ENCODE data around the gene GRIFIN. TPM values are rescaled to one million over a fixed set of nuclear protein-coding genes. Genes with fewer than 3 reads are reported as not detected.

GRIFIN gene
- total and polyA plus RNA-seq, 2 donors (not counting 1 experiment from before 2014, with no cell fraction given): not detected

GRCh38 chr7:2481195-2481594 lies 5.0 kb upstream of the GRIFIN start:
- Histone ChIP-seq H3K4me2 (ENCODE audit: extremely low read depth, insufficient read depth, low read length) (no peak overlapping the region), H3K9ac (ENCODE audit: insufficient read depth, low read length) (no peak overlapping the region), H3K79me2 (ENCODE audit: control insufficient read depth, insufficient read depth, low read length) (no peaks in the 10 kb centered on the region), H3K27me3 (ENCODE audit: control insufficient read depth, insufficient read depth, low read length) (peaks cover 6% of the 10 kb centered on the region), H4K20me1 (ENCODE audit: control insufficient read depth, extremely low read depth, insufficient read depth, low read length) (no peaks in the 10 kb centered on the region), H3K9me3 (ENCODE audit: control insufficient read depth, insufficient read depth, low read depth, low read length) (no peaks in the 10 kb centered on the region), H2AFZ (ENCODE audit: low read length) (no peak overlapping the region), H3K27ac (ENCODE audit: insufficient read depth, low read length) (no peak overlapping the region), H3K4me3 (replicated peaks in 1 of 4; ENCODE audit: control extremely low read depth in 1 of 4, insufficient read depth in 1 of 4, low read depth in 3 of 4, low read length in 4 of 4) (no peak overlapping the region), H3K36me3 (ENCODE audit: control insufficient read depth, insufficient read depth, low read length) (no peaks in the 10 kb centered on the region), H3K4me1 (ENCODE audit: control insufficient read depth, extremely low read depth, insufficient read depth, low read length) (peaks cover 10% of the 10 kb centered on the region)
- DNase-seq (ENCODE audit: low read depth in 2 of 2): no peak
- TF ChIP-seq CTCF (conservative IDR thresholded peaks at IDR 0.05 in 1 of 2, IDR thresholded peaks at IDR 0.05 in 1 of 2; ENCODE audit: low read depth in 1 of 2, low read length in 2 of 2) (no peak), EZH2 (IDR thresholded peaks at IDR 0.05; ENCODE audit: low read length, missing control alignments) (no peak)

- Histone ChIP-seq H3K79me2 (ENCODE audit: control insufficient read depth, insufficient read depth, low read length) (no peaks in the 10 kb centered on the region), H2AFZ (ENCODE audit: low read length) (no peak overlapping the region), H3K9ac (ENCODE audit: insufficient read depth, low read length) (no peak overlapping the region), H3K4me2 (ENCODE audit: extremely low read depth, insufficient read depth, low read length) (no peak overlapping the region), H3K4me3 (replicated peaks in 1 of 4; ENCODE audit: control extremely low read depth in 1 of 4, insufficient read depth in 1 of 4, low read depth in 3 of 4, low read length in 4 of 4) (no peak overlapping the region), H3K27me3 (ENCODE audit: control insufficient read depth, insufficient read depth, low read length) (peaks cover 6% of the 10 kb centered on the region), H3K4me1 (ENCODE audit: control insufficient read depth, extremely low read depth, insufficient read depth, low read length) (peaks cover 10% of the 10 kb centered on the region), H4K20me1 (ENCODE audit: control insufficient read depth, extremely low read depth, insufficient read depth, low read length) (no peaks in the 10 kb centered on the region), H3K9me3 (ENCODE audit: control insufficient read depth, insufficient read depth, low read depth, low read length) (no peaks in the 10 kb centered on the region), H3K27ac (ENCODE audit: insufficient read depth, low read length) (no peak overlapping the region), H3K36me3 (ENCODE audit: control insufficient read depth, insufficient read depth, low read length) (no peaks in the 10 kb centered on the region)
- no peak for DNase-seq (ENCODE audit: low read depth in 2 of 2)
- TF ChIP-seq CTCF (conservative IDR thresholded peaks at IDR 0.05 in 1 of 2, IDR thresholded peaks at IDR 0.05 in 1 of 2; ENCODE audit: low read depth in 1 of 2, low read length in 2 of 2) (no peak), EZH2 (IDR thresholded peaks at IDR 0.05; ENCODE audit: low read length, missing control alignments) (no peak)
These were observed 3.8 kb upstream of the GRIFIN start for GRCh38 chr7:2480070-2480408.

GRCh38 chr7:2479276-2480069 lies 3.3 kb upstream of the GRIFIN start:
- Histone ChIP-seq H3K4me2 (ENCODE audit: extremely low read depth, insufficient read depth, low read length) (no peak overlapping the region), H3K79me2 (ENCODE audit: control insufficient read depth, insufficient read depth, low read length) (no peaks in the 10 kb centered on the region), H3K4me3 (replicated peaks in 1 of 4; ENCODE audit: control extremely low read depth in 1 of 4, insufficient read depth in 1 of 4, low read depth in 3 of 4, low read length in 4 of 4) (no peak overlapping the region), H3K27me3 (ENCODE audit: control insufficient read depth, insufficient read depth, low read length) (peaks cover 6% of the 10 kb centered on the region), H3K27ac (ENCODE audit: insufficient read depth, low read length) (no peak overlapping the region), H2AFZ (ENCODE audit: low read length) (no peak overlapping the region), H3K36me3 (ENCODE audit: control insufficient read depth, insufficient read depth, low read length) (no peaks in the 10 kb centered on the region), H4K20me1 (ENCODE audit: control insufficient read depth, extremely low read depth, insufficient read depth, low read length) (no peaks in the 10 kb centered on the region), H3K9ac (ENCODE audit: insufficient read depth, low read length) (no peak overlapping the region), H3K4me1 (ENCODE audit: control insufficient read depth, extremely low read depth, insufficient read depth, low read length) (peaks cover 10% of the 10 kb centered on the region), H3K9me3 (ENCODE audit: control insufficient read depth, insufficient read depth, low read depth, low read length) (no peaks in the 10 kb centered on the region)
- TF ChIP-seq CTCF (conservative IDR thresholded peaks at IDR 0.05 in 1 of 2, IDR thresholded peaks at IDR 0.05 in 1 of 2; ENCODE audit: low read depth in 1 of 2, low read length in 2 of 2): no peak
- TF ChIP-seq EZH2 (IDR thresholded peaks at IDR 0.05; ENCODE audit: low read length, missing control alignments): no peak
- DNase-seq (ENCODE audit: low read depth in 2 of 2): no peak

All from fibroblast of lung (primary cell).